CD4-positive, alpha-beta T cell (primary cell): Measurements from ENCODE around the gene SLC11A2. TPM values are rescaled to one million over a fixed set of nuclear protein-coding genes. Genes with fewer than 3 reads are reported as not detected.

Source experiments
- ATAC-seq: fragments of 200-7000 bp; cut with Tn5 transposase; one replicate; pipeline ENCODE4 v1.10.0; 2022; ENCODE audit warnings: mild to moderate bottlenecking; ENCODE audit not compliant: poor library complexity
- CTCF ChIA-PET: fragments of 350-600 bp; sonication (Branson Sonifier 250); formaldehyde crosslinking; loops from one replicate; lab custom pipeline; 2021; ENCODE audit warnings: antibody characterized with exemption, inconsistent platforms; lab: Charles Lee
- POLR2A ChIA-PET: fragments of 350-600 bp; sonication (Branson Sonifier 250); formaldehyde crosslinking; loops from one replicate; lab custom pipeline; 2021; ENCODE audit warnings: antibody characterized with exemption, inconsistent platforms; lab: Charles Lee
- DNase-seq, 14 experiments: peaks; one replicate each; pipeline ENCODE4 v3.0.0-alpha.2; 2013 to 2020; ENCODE audit warnings: mixed read lengths in 2 of 14
- H3K27ac ChIP-seq, 2 donors: one replicate each; pipeline versions ENCODE4 v1.5.1 to v1.7.0; 2013; ENCODE audit warnings: low read length in 2 of 2, low read depth in 1 of 2, mild to moderate bottlenecking in 1 of 2
- H3K27me3 ChIP-seq, 2 experiments: 1 replicate in 1 of 2; 2 replicates in 1 of 2; pipeline versions ENCODE4 v1.6.1 to v1.7.0; 2013; ENCODE audit warnings: low read length in 2 of 2, control low read depth in 1 of 2, mild to moderate bottlenecking in 1 of 2, moderate library complexity in 1 of 2; ENCODE audit not compliant: insufficient read depth in 2 of 2, control insufficient read depth in 1 of 2
- H3K36me3 ChIP-seq: one replicate; pipeline ENCODE4 v1.6.1; 2013; ENCODE audit warnings: low read length, control low read depth; ENCODE audit not compliant: insufficient read depth
- H3K4me1 ChIP-seq: one replicate; pipeline ENCODE4 v1.6.1; 2013; ENCODE audit warnings: low read length, control low read depth; ENCODE audit not compliant: insufficient read depth
- H3K4me3 ChIP-seq: one replicate; pipeline ENCODE4 v1.5.1; 2013; ENCODE audit warnings: mild to moderate bottlenecking, low read length, moderate library complexity
- H3K9me3 ChIP-seq, 2 experiments: 1 replicate in 1 of 2; 2 replicates in 1 of 2; pipeline versions ENCODE4 v1.6.1 to v1.7.0; 2013; ENCODE audit warnings: low read length in 2 of 2, mild to moderate bottlenecking in 2 of 2, control low read depth in 1 of 2, moderate library complexity in 1 of 2; ENCODE audit not compliant: control insufficient read depth in 1 of 2, insufficient read depth in 1 of 2
- H3K27ac Mint-ChIP-seq: one replicate; pipeline ENCODE4 v1.8.0; 2020; ENCODE audit warnings: mixed read lengths
- H3K27me3 Mint-ChIP-seq: one replicate; pipeline ENCODE4 v1.8.0; 2021; ENCODE audit warnings: mixed read lengths
- H3K36me3 Mint-ChIP-seq: one replicate; pipeline ENCODE4 v1.8.0; 2021; ENCODE audit warnings: low read depth, mixed read lengths
- H3K4me1 Mint-ChIP-seq: one replicate; pipeline ENCODE4 v1.8.0; 2021; ENCODE audit warnings: low read depth, mixed read lengths
- H3K4me3 Mint-ChIP-seq: one replicate; pipeline ENCODE4 v1.8.0; 2020; ENCODE audit warnings: mild to moderate bottlenecking, mixed read lengths
- H3K9me3 Mint-ChIP-seq: one replicate; pipeline ENCODE4 v1.8.0; 2020; ENCODE audit warnings: mixed read lengths
- intact Hi-C, 2 experiments: fragments of 100-400 bp; cut with DNase I in 1 of 2; cut with micrococcal nuclease in 1 of 2; formaldehyde crosslinking; loops; one replicate each; pipeline versions ENCODE4 v1.15.1 to v1.9.0; 2023 to 2025; cut with DNase I, micrococcal nuclease
- total RNA-seq, 174 experiments: library from RNA in 2 of 174; stranded (reverse) in 2 of 174; gene quantifications; one replicate each; pipeline ENCODE4 v1.2.3 and lab custom pipeline; 2021 to 2026
- TF ChIP-seq, protein P1 (sequence below): fragments of 200-600 bp; IDR thresholded peaks from one replicate; pipeline ENCODE4 v1.8.0; 2022; ENCODE audit warnings: antibody characterized with exemption, mild to moderate bottlenecking

The SLC11A2 gene
- total RNA-seq, 2 experiments from 2014 or later = 43.6 to 47.7 TPM

DNA sequence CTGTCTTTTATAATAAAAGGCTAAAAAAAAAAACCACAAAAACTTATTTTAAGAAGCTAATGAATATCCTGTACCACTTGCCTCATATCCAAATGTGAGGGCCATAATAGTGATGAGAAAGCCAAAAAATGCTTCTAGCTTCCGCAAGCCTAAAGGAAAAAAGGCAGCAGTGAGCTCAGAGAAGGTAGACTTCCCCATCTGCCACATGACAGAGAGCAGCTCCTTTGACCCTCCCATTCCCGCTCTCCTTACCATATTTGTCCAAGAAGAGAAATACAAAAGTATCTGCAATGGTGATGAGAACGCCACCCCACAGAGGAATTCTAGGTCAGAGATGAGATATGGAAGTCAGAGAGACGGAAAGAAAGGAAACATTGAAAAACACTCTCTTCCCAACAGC, 27.1 kb downstream of the SLC11A2 start:
- no peaks in the 10 kb centered on the region for H3K4me1 ChIP-seq
- intact Hi-C loops = no loop called here
- no peak for ATAC-seq
- no peak for DNase-seq
- TF ChIP-seq, protein P1, sequence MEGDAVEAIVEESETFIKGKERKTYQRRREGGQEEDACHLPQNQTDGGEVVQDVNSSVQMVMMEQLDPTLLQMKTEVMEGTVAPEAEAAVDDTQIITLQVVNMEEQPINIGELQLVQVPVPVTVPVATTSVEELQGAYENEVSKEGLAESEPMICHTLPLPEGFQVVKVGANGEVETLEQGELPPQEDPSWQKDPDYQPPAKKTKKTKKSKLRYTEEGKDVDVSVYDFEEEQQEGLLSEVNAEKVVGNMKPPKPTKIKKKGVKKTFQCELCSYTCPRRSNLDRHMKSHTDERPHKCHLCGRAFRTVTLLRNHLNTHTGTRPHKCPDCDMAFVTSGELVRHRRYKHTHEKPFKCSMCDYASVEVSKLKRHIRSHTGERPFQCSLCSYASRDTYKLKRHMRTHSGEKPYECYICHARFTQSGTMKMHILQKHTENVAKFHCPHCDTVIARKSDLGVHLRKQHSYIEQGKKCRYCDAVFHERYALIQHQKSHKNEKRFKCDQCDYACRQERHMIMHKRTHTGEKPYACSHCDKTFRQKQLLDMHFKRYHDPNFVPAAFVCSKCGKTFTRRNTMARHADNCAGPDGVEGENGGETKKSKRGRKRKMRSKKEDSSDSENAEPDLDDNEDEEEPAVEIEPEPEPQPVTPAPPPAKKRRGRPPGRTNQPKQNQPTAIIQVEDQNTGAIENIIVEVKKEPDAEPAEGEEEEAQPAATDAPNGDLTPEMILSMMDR = no peak
- H3K4me3 ChIP-seq = no peak overlapping the region
- peaks cover 48% of the 10 kb centered on the region for H3K36me3 ChIP-seq
- H3K27me3 ChIP-seq = no peaks in the 10 kb centered on the region
- no peaks in the 10 kb centered on the region for H3K4me1 Mint-ChIP-seq
- H3K9me3 ChIP-seq = no peaks in the 10 kb centered on the region
- H3K9me3 Mint-ChIP-seq = no peaks in the 10 kb centered on the region
- H3K4me3 Mint-ChIP-seq = no peak overlapping the region
- no peak overlapping the region for H3K27ac Mint-ChIP-seq
- H3K27ac ChIP-seq = no peak overlapping the region
- peaks cover 86% of the 10 kb centered on the region for H3K36me3 Mint-ChIP-seq
- H3K27me3 Mint-ChIP-seq = no peaks in the 10 kb centered on the region
- CTCF ChIA-PET = no interaction called here
- POLR2A ChIA-PET = no interaction called here

DNA sequence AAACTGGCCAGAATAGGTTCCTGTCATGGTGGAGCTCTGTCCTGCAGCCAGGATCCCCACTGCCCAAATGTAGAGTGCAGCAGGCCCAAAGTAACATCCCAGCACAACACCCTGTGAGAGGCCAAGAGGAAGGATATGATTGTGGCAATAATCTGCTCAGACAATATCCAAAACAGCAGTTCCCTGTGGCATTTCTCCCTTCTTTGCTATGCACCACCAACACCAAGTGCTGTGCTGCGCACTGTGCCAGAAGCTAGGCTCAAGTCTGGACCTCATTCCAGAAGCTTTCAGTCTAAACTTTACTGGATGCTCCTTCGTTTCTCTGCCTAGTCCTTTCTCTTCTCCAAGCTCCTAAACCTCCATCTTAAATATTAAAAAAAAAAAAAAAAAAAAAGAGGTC, 33.4 kb downstream of the SLC11A2 start:
- POLR2A ChIA-PET = no interaction called here
- intact Hi-C loops = no loop called here

DNA sequence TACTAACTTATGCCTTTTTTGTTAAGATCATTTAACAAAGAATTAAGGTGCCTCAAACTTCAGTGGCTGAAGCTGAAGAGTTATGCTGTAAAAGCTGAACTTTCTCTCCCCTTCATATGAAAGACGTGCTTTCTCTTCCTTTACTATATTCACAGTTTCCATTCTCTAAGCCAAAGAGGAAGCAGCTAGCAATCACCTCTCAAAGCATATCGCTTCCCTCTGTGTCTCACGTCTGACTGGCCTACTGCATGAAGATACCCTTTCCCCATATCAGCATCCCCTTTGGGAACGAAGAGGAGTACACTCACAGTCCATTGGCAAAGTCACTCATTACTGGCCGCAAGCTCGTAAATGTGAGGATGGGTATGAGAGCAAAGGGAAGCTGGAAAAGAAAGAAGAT, 34.9 kb downstream of the SLC11A2 start:
- no peaks in the 10 kb centered on the region for H3K9me3 ChIP-seq
- Mint-ChIP-seq H3K36me3 (peaks cover 94% of the 10 kb centered on the region), H3K27me3 (no peaks in the 10 kb centered on the region), H3K4me3 (no peak overlapping the region), H3K9me3 (no peaks in the 10 kb centered on the region), H3K27ac (no peak overlapping the region), H3K4me1 (peaks cover 9% of the 10 kb centered on the region)
- H3K27me3 ChIP-seq = no peaks in the 10 kb centered on the region
- DNase-seq = no peak
- intact Hi-C loops = no loop called here
- CTCF ChIA-PET = interaction anchor here (1.6 kb wide), 1 partner anchor 35 kb away, joined by 3 read pairs; no protein-coding TSS in a partner anchor
- ATAC-seq = no peak
- POLR2A ChIA-PET = no interaction called here
- TF ChIP-seq, protein P1 = no peak
- peaks cover 79% of the 10 kb centered on the region for H3K36me3 ChIP-seq
- H3K4me3 ChIP-seq = no peak overlapping the region
- no peak overlapping the region for H3K27ac ChIP-seq
- H3K4me1 ChIP-seq = no peaks in the 10 kb centered on the region

More for the DNA sequence above, 33.4 kb downstream of the SLC11A2 start:
- DNase-seq = no peak
- H3K4me3 ChIP-seq = no peak overlapping the region
- no peaks in the 10 kb centered on the region for H3K27me3 ChIP-seq
- no peaks in the 10 kb centered on the region for H3K9me3 Mint-ChIP-seq
- peaks cover 88% of the 10 kb centered on the region for H3K36me3 ChIP-seq
- no peak overlapping the region for H3K27ac ChIP-seq
- H3K27me3 Mint-ChIP-seq = no peaks in the 10 kb centered on the region
- CTCF ChIA-PET = no interaction called here
- H3K9me3 ChIP-seq = no peaks in the 10 kb centered on the region
- no peaks in the 10 kb centered on the region for H3K4me1 Mint-ChIP-seq
- H3K36me3 Mint-ChIP-seq = peaks cover 95% of the 10 kb centered on the region
- TF ChIP-seq, protein P1 = no peak
- H3K4me3 Mint-ChIP-seq = no peak overlapping the region
- ATAC-seq = no peak
- no peak overlapping the region for H3K27ac Mint-ChIP-seq
- no peaks in the 10 kb centered on the region for H3K4me1 ChIP-seq
